Ovary (tissue), 9 donors: Measurements from ENCODE around the gene SEMA6C. TPM values are rescaled to one million over a fixed set of nuclear protein-coding genes. Genes with fewer than 3 reads are reported as not detected.
"Not testable (repeated sequence)": the region's sequence is repeated elsewhere in the genome, so short reads cannot be mapped to it uniquely, and the experiment has no call there.

Experiments used
- DNase-seq, 5 donors: peaks; one replicate each; pipeline ENCODE4 v3.0.0-alpha.2; 2019 to 2020
- H3K27ac ChIP-seq, 2 donors: fragments of 200-600 bp; one replicate each; pipeline versions ENCODE4 v1.5.1 to v1.8.0; 2019 to 2022
- H3K27me3 ChIP-seq: fragments of 200-600 bp; one replicate; pipeline ENCODE4 v1.8.0; 2022
- H3K36me3 ChIP-seq: fragments of 200-600 bp; sonication (generic); one replicate; pipeline ENCODE4 v1.5.1; 2019
- H3K4me1 ChIP-seq: one replicate; pipeline ENCODE4 v1.8.1; 2013; ENCODE audit warnings: mild to moderate bottlenecking, moderate library complexity; ENCODE audit not compliant: insufficient read depth
- H3K4me3 ChIP-seq: fragments of 200-600 bp; sonication (generic); one replicate; pipeline ENCODE4 v1.5.1; 2017
- H3K9me3 ChIP-seq, 2 donors: fragments of 200-600 bp in 1 of 2; sonication (generic) in 1 of 2; one replicate each; pipeline versions ENCODE4 v1.5.1 to v1.8.1; 2013 to 2019; ENCODE audit warnings: mild to moderate bottlenecking in 1 of 2, moderate library complexity in 1 of 2
- CTCF ChIP-seq, 3 donors: fragments of 450-650 bp in 2 of 3; fragments of 200-600 bp in 1 of 3; IDR thresholded peaks; one replicate each; pipeline versions ENCODE4 v1.5.1 to v1.8.0; 2016 to 2022; ENCODE audit warnings: antibody characterized with exemption in 3 of 3, mild to moderate bottlenecking in 1 of 3
- EP300 ChIP-seq: sonication (generic); formaldehyde crosslinking; IDR thresholded peaks from one replicate; pipeline ENCODE4 v1.6.1; 2017; ENCODE audit warnings: antibody characterized with exemption
- POLR2A ChIP-seq: fragments of 450-650 bp; IDR thresholded peaks from one replicate; pipeline ENCODE4 v1.6.1; 2017; ENCODE audit warnings: antibody characterized with exemption, mild to moderate bottlenecking, moderate library complexity
- WGBS, 3 donors: extraction: QIAGEN DNeasy Blood & Tissue Kit in 1 of 3; methylation state at CpG; one replicate each; pipeline versions ENCODE4 v1.1.5 to v1.1.7; 2013 to 2017; 5-methylcytosine and 5-hydroxymethylcytosine counted together
- intact Hi-C, 4 donors: fragments of 100-400 bp; cut with DNase I; formaldehyde crosslinking; loops; one replicate each; pipeline versions ENCODE4 v1.11.0 to v1.15.1; 2022 to 2023
- polyA plus RNA-seq, 2 donors: library from polyadenylated mRNA; stranded (reverse); fragments of 200-250 nt in 1 of 2; fragments of 350-450 nt in 1 of 2; fragmentation: Illumina TruSeq in 1 of 2; extraction: RNeasy Lipid Tissue Mini Kit (QIAGEN cat#74804) in 1 of 2; gene quantifications; one replicate each; pipeline ENCODE4 v1.2.3, GENCODE V29; 2013 to 2014
- total RNA-seq, 7 donors: library from RNA; depleted of rRNA in 2 of 7; stranded (reverse); fragments of >200 nt in 2 of 7; fragmentation: NEBNext Ultra II Directional in 3 of 7; extraction: Animal tissue kit (Norgen Biotek cat#: 25700) in 3 of 7; gene quantifications; one replicate each; pipeline versions ENCODE4 v1.1.0 to v1.2.4, GENCODE V29; 2016 to 2023
- donor health status: DM: no; HTN: no; CAD: no; lungs with moderate emphysema.
- donor health status: DM: no; HTN: no; CAD: no.
- donor health status: Bipolar disorder and iron deficiency.
- donor health status: DM: yes; HTN: yes; CAD: no.
- donor health status: DM: no; HTN: no; CAD: no.
- donor health status: DM: yes; HTN: yes; CAD: no.

The SEMA6C gene
- total and polyA plus RNA-seq, 9 donors, result 5.0 to 18.0 (median 13.4) TPM

- TF ChIP-seq POLR2A (no peak), EP300 (no peak), CTCF (IDR thresholded peaks at IDR 0.05) (no peak)
- no peak overlapping the region for H3K27ac ChIP-seq
- no peaks in the 10 kb centered on the region for H3K36me3 ChIP-seq
- no peaks in the 10 kb centered on the region for H3K27me3 ChIP-seq
- no peaks in the 10 kb centered on the region for H3K9me3 ChIP-seq
- peaks cover 6% of the 10 kb centered on the region for H3K4me1 ChIP-seq
- intact Hi-C loops, result loop anchor here in 3 of 4 donors (5.0 to 10.0 kb wide), 3 partner anchors 60 to 133 kb away; partner anchors contain the start of genes PSMD4 (in 2 of the 3) and PI4KB (in 1 of the 3)
- H3K4me3 ChIP-seq, result no peak overlapping the region
- DNase-seq, result no peak
- 68 to 73% (median 68%) methylated on average over 7 of the region's 7 CpGs for WGBS, 3 donors
Observed at GRCh38 chr1:151192047-151192446, 45.6 kb upstream of the SEMA6C start.

GRCh38 chr1:151189637-151190445 lies 43.4 kb upstream of the SEMA6C start, which contains the start of gene VPS72:
TSS of gene VPS72 (minus strand) at chr1:151190197. CDS start at chr1:151190121, 76 bp downstream.
- TF ChIP-seq CTCF (IDR thresholded peaks at IDR 0.05) (peak in 2 of 3 donors; percentile 30 to 63), EP300 (no peak), POLR2A (peak; percentile 43)
- Histone ChIP-seq H3K27ac (peak within 1 kb of the TSS; percentile 42 to 52), H3K4me1 (peaks cover 6% of the 10 kb centered on the region), H3K27me3 (no peaks in the 10 kb centered on the region), H3K36me3 (no peaks in the 10 kb centered on the region), H3K4me3 (peak within 1 kb of the TSS; percentile 98), H3K9me3 (no peaks in the 10 kb centered on the region)
- peak; percentile 74 to 85 (median 82) for DNase-seq
- WGBS, 3 donors, result 0 to 1% (median 0%) methylated on average over 42 of the region's 42 CpGs
- intact Hi-C loops, result loop anchor here in 3 of 4 donors (5.0 to 10.0 kb wide), 3 partner anchors 62 to 135 kb away; partner anchors contain the start of genes PSMD4 (in 2 of the 3) and PI4KB (in 1 of the 3)

GRCh38 chr1:151188667-151189066 lies 42.2 kb upstream of the SEMA6C start:
- peak in 1 of 5 donors; percentile 12 for DNase-seq
- H3K9me3 ChIP-seq, H3K27ac ChIP-seq, H3K27me3 ChIP-seq, H3K4me1 ChIP-seq, H3K36me3 ChIP-seq, intact Hi-C loops: not testable (repeated sequence)
- 51 to 65% (median 62%) methylated on average over 8 of the region's 8 CpGs for WGBS, 3 donors
- peak overlapping the region; percentile 98 for H3K4me3 ChIP-seq

GRCh38 chr1:151187205-151187604 lies 40.8 kb upstream of the SEMA6C start:
- no peak overlapping the region for H3K27ac ChIP-seq
- H3K4me1 ChIP-seq, result peaks cover 6% of the 10 kb centered on the region
- intact Hi-C loops, result no loop called here
- H3K9me3 ChIP-seq, result no peaks in the 10 kb centered on the region
- H3K27me3 ChIP-seq, result no peaks in the 10 kb centered on the region
- DNase-seq, result no peak
- H3K4me3 ChIP-seq, result no peak overlapping the region
- H3K36me3 ChIP-seq, result no peaks in the 10 kb centered on the region
- TF ChIP-seq EP300, result no peak
- WGBS, 3 donors, result 78 to 92% (median 78%) methylated on average over 1 of the region's 1 CpG

- Histone ChIP-seq H3K9me3 (no peaks in the 10 kb centered on the region), H3K27me3 (no peaks in the 10 kb centered on the region), H3K4me1 (peaks cover 5% of the 10 kb centered on the region), H3K27ac (no peak overlapping the region), H3K36me3 (no peaks in the 10 kb centered on the region), H3K4me3 (no peak overlapping the region)
- TF ChIP-seq EP300 (no peak), POLR2A (no peak), CTCF (IDR thresholded peaks at IDR 0.05) (no peak)
- 90 to 93% (median 90%) methylated on average over 10 of the region's 10 CpGs for WGBS, 3 donors
- DNase-seq, result no peak
- intact Hi-C loops, result no loop called here
Observed at GRCh38 chr1:151184211-151184610, 37.8 kb upstream of the SEMA6C start.
